Renal pelvis (tissue), 12 donors: ENCODE results near the gene VCY1B. TPM values are rescaled to one million over a fixed set of nuclear protein-coding genes. Genes with fewer than 3 reads are reported as not detected.
"Not testable (repeated sequence)": the region's sequence is repeated elsewhere in the genome, so short reads cannot be mapped to it uniquely, and the experiment has no call there.

ENCODE experiments used
- DNase-seq: peaks from one replicate; pipeline ENCODE4 v3.0.0-alpha.2; 2013
- long read RNA-seq, 16 experiments: transcript quantifications; one replicate each; lab custom pipeline, GENCODE V29; 2026
- polyA plus RNA-seq, 3 donors: library from polyadenylated mRNA; unstranded; fragments of 120-200 nt; gene quantifications; one replicate each; pipeline ENCODE4 v1.2.1, GENCODE V29; 2013; ENCODE audit not compliant: insufficient read length in 3 of 3

Gene VCY1B
- polyA plus RNA-seq: not detected
- long read RNA-seq, donor 1: 0 reads
- long read RNA-seq, donor 2: 0 reads
- long read RNA-seq, donor 3: 0 reads
- long read RNA-seq, donor 4: 0 reads
- long read RNA-seq, donor 5: 0 reads
- long read RNA-seq, donor 6: 0 reads
- long read RNA-seq, donor 7: 0 reads
- long read RNA-seq, donor 8: 0 reads
- long read RNA-seq, donor 9: 0 reads
- long read RNA-seq, donor 10: 0 reads
- long read RNA-seq, donor 11: 0 reads
- long read RNA-seq, donor 12: 0 reads
- long read RNA-seq, donor 13: 0 reads
- long read RNA-seq, donor 14: 0 reads
- long read RNA-seq, donor 15: 0 reads
- long read RNA-seq, donor 16: 0 reads

DNA sequence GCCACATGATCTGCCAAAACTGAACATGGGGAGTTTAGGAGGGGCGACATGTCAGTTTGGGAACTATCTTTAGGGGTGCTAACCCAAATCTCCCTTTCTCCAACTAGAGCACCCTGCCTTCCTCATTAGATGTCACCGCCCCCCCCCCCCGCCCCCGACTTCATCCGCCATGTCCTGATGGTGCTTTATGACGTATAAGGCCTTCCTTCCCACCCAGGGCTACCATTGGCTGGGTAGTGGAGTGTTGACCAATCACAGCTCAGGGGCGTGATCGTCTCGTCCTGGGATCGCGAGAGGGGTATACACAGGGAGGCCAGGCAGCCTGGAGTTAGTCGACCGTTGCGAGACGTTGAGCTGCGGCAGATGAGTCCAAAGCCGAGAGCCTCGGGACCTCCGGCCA lies at the start of gene VCY1B:
VCY1B (plus strand) TSS at position 301 of the 400 bp plus-strand sequence; CDS start at position 364, 63 bp downstream.
- not testable (repeated sequence) for DNase-seq

GRCh38 chrY:14011916-14012315 lies 44.1 kb upstream of the VCY1B start:
- DNase-seq: not testable (repeated sequence)

DNA sequence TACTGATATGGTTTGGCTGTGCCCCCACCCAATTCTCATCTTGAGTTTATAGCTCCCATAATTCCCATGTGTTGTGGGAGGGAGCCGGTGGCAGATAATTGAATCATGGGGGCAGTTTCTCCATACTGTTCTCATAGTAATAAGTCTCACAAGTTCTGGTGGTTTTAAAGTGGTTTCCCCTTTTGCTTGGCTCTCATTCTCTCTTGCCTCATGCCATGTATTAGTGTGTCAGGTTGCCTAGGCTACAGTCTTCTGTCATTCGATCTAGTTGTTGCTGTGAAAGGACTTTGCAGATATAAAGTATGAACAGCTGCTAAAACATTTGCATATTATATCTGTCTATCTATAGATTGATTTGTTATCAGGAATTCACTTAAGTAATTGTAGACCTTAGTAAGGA lies 25.6 kb upstream of the VCY1B start:
- DNase-seq: not testable (repeated sequence)

DNA sequence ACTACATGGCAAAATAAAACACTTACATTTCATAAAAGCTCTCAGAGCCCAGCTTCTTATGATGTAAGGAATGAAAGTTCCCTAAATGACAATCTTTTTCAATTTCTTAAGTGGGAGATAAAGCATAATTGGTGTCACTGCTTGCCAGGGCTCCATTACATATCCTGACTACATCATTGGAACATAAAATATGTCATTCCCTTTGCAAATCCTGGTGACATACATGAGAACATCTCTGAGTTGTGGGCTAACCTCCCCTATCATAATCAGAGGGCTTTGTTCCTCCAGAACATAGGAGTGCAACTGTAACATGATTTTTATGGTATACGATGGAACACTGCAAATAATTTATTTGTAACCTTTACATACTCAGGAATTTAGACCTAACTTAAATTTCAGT lies 29.9 kb downstream of the VCY1B start:
- DNase-seq: no peak

Other genes starting within 250 kb of the VCY1B start
- gene VCY, start 69.8 kb upstream of the VCY1B start, polyA plus RNA-seq: not detected